HG03103 (cell line): ENCODE data around the gene STARD3.

Source experiments
- ATAC-seq: cut with Tn5 transposase; IDR thresholded peaks from one replicate; pipeline ENCODE4 v1.9.1; 2021; ENCODE audit warnings: low read depth; ENCODE audit not compliant: unreplicated experiment

STARD3 gene

GRCh38 chr17:39658346-39658745, 21.4 kb downstream of the STARD3 start:
- ATAC-seq: no peak

GRCh38 chr17:39658760-39659159, 21.8 kb downstream of the STARD3 start:
- ATAC-seq: no peak

- no peak for ATAC-seq
Observed at GRCh38 chr17:39659279-39660010, 22.5 kb downstream of the STARD3 start.

- ATAC-seq: no peak
Observed at GRCh38 chr17:39660011-39660360, 23.0 kb downstream of the STARD3 start.

- ATAC-seq: no peak
Observed at GRCh38 chr17:39660397-39661385, 23.7 kb downstream of the STARD3 start.

- ATAC-seq: no peak
Observed at GRCh38 chr17:39661744-39662541, 25.0 kb downstream of the STARD3 start.

- ATAC-seq: no peak
Observed at GRCh38 chr17:39662551-39663339, 25.8 kb downstream of the STARD3 start.

- ATAC-seq: no peak
Observed at GRCh38 chr17:39663340-39663687, 26.4 kb downstream of the STARD3 start.

- no peak for ATAC-seq
Observed at GRCh38 chr17:39663688-39664580, 27.0 kb downstream of the STARD3 start.

GRCh38 chr17:39664581-39665561, 27.9 kb downstream of the STARD3 start, which contains the start of gene TCAP:
Gene TCAP (plus strand): TSS chr17:39665349. CDS start chr17:39665360, 11 bp downstream.
- ATAC-seq: no peak

- no peak for ATAC-seq
Observed at GRCh38 chr17:39665642-39666224, 28.8 kb downstream of the STARD3 start.

GRCh38 chr17:39666231-39666600, 29.3 kb downstream of the STARD3 start:
- no peak for ATAC-seq

- ATAC-seq: no peak
Observed at GRCh38 chr17:39666601-39667261, 29.8 kb downstream of the STARD3 start.

- ATAC-seq: no peak
Observed at GRCh38 chr17:39667262-39667944, 30.5 kb downstream of the STARD3 start.

GRCh38 chr17:39667945-39668924, 31.3 kb downstream of the STARD3 start, which contains the start of gene PNMT:
Gene PNMT (plus strand): TSS chr17:39668453. CDS start chr17:39668476, 23 bp downstream.
- no peak for ATAC-seq
